HepG2 (cell line): ENCODE results near the gene IPCEF1. TPM values are rescaled to one million over a fixed set of nuclear protein-coding genes. Genes with fewer than 3 reads are reported as not detected.

Experiments used
- ATAC-seq: fragments of 200-7000 bp; cut with Tn5 transposase; 3 replicates; pipeline ENCODE4 v1.9.1; 2020; ENCODE audit warnings: mild to moderate bottlenecking, moderate library complexity
- BruUV-seq: library from RNA; stranded (reverse); fragments of 400-500 nt; replicated peaks from 2 replicates; lab custom pipeline; 2021; lab: Mats Ljungman, UMichigan
- CTCF ChIA-PET: fragments of 300-600 bp; formaldehyde crosslinking; extraction: SDS; loops from one replicate; lab custom pipeline; 2021; ENCODE audit warnings: low total read pairs, inconsistent platforms, low intra/inter-chr PET ratio; lab: Yijun Ruan, JAX
- POLR2A ChIA-PET: fragments of 350-600 bp; sonication (Branson Sonifier 250); formaldehyde crosslinking; loops from one replicate; lab custom pipeline; 2020; ENCODE audit warnings: antibody characterized with exemption, inconsistent platforms; lab: Yijun Ruan, JAX
- DNase-seq: peaks from one replicate; pipeline ENCODE4 v3.0.0-alpha.2; 2015; ENCODE audit warnings: low spot score
- FAIRE-seq: peaks from 3 replicates; lab custom pipeline; 2011; peaks lifted over from hg19 to GRCh38; lab: Jason Lieb, UNC
- H2AFZ ChIP-seq: one replicate; pipeline ENCODE4 v1.6.1; 2011; ENCODE audit warnings: low read length, inconsistent platforms
- H3K27ac ChIP-seq: fragments of 300-600 bp; 3 replicates; pipeline ENCODE4 v1.8.0; 2011; ENCODE audit warnings: mixed run types, mild to moderate bottlenecking, mixed read lengths, low read length, inconsistent platforms; ENCODE audit not compliant: insufficient read depth; ENCODE audit errors: extremely low read length
- H3K27me3 ChIP-seq, 2 experiments: fragments of 200-600 bp in 1 of 2; 2 replicates in 1 of 2; 3 replicates in 1 of 2; pipeline versions ENCODE4 v1.6.0 to v1.8.0; 2011; ENCODE audit warnings: low read length in 2 of 2, mild to moderate bottlenecking in 2 of 2, moderate library complexity in 2 of 2, inconsistent platforms in 1 of 2; ENCODE audit not compliant: insufficient read depth in 2 of 2, control insufficient read depth in 1 of 2
- H3K36me3 ChIP-seq, 2 experiments: fragments of 200-600 bp in 1 of 2; replicated peaks in 1 of 2; 2 replicates in 1 of 2; 3 replicates in 1 of 2; pipeline versions ENCODE4 v1.5.1 to v1.8.0; 2011; ENCODE audit warnings: low read length in 2 of 2, inconsistent platforms in 1 of 2; ENCODE audit not compliant: insufficient read depth in 2 of 2, control insufficient read depth in 1 of 2
- H3K4me1 ChIP-seq: 2 replicates; pipeline ENCODE4 v1.5.1; 2012; ENCODE audit warnings: low read length, inconsistent platforms; ENCODE audit not compliant: insufficient read depth
- H3K4me2 ChIP-seq: 2 replicates; pipeline ENCODE4 v1.6.0; 2011; ENCODE audit warnings: low read depth, low read length, inconsistent platforms
- H3K4me3 ChIP-seq, 3 experiments: fragments of 200-600 bp in 1 of 3; sonication (generic), shearing (Covaris generic) in 1 of 3; replicated peaks in 1 of 3; 2 replicates each; pipeline ENCODE4 v1.5.1; 2011 to 2016; ENCODE audit warnings: low read length in 3 of 3, inconsistent platforms in 2 of 3, low read depth in 2 of 3, mild to moderate bottlenecking in 2 of 3, control low read depth in 1 of 3, mixed read lengths in 1 of 3; ENCODE audit not compliant: insufficient read depth in 1 of 3
- H3K79me2 ChIP-seq: one replicate; pipeline ENCODE4 v1.6.1; 2011; ENCODE audit warnings: low read length, inconsistent platforms; ENCODE audit not compliant: insufficient read depth
- H3K9ac ChIP-seq: 2 replicates; pipeline ENCODE4 v1.6.0; 2011; ENCODE audit warnings: mild to moderate bottlenecking, low read depth, low read length, inconsistent platforms; ENCODE audit not compliant: insufficient read depth
- H3K9me3 ChIP-seq: 2 replicates; pipeline ENCODE4 v1.5.1; 2012; ENCODE audit warnings: mild to moderate bottlenecking, low read length
- H4K20me1 ChIP-seq: 2 replicates; pipeline ENCODE4 v1.6.0; 2011; ENCODE audit warnings: inconsistent platforms, mild to moderate bottlenecking, low read length, moderate library complexity; ENCODE audit not compliant: insufficient read depth
- ARID3A ChIP-seq: IDR thresholded peaks from 2 replicates; pipeline ENCODE4 v1.6.1; 2012; ENCODE audit warnings: low read depth, low read length, improper control_type of control experiment
- ATAD3A ChIP-seq: sonication (generic); formaldehyde crosslinking; IDR thresholded peaks from 2 replicates; pipeline ENCODE4 v1.4.0; 2020; ENCODE audit warnings: missing genetic modification reagents
- CTCF ChIP-seq: sonication (generic); formaldehyde crosslinking; IDR thresholded peaks from 2 replicates; pipeline ENCODE4 v1.5.0; 2020; ENCODE audit warnings: mild to moderate bottlenecking, missing genetic modification reagents, moderate library complexity
- ELF4 ChIP-seq: sonication (generic); formaldehyde crosslinking; IDR thresholded peaks from 2 replicates; pipeline ENCODE4 v1.5.0; 2020; ENCODE audit warnings: missing genetic modification reagents, mild to moderate bottlenecking, moderate library complexity, borderline replicate concordance
- FOXP1 ChIP-seq, 2 experiments: fragments of 450-650 bp in 1 of 2; IDR thresholded peaks; 2 replicates each; pipeline ENCODE4 v1.6.1; 2017 to 2018; ENCODE audit warnings: antibody characterized with exemption in 1 of 2
- GABPA ChIP-seq, 2 experiments: IDR thresholded peaks; 2 replicates each; pipeline ENCODE4 v1.6.1; 2011 to 2016; ENCODE audit warnings: low read depth in 2 of 2, low read length in 1 of 2, missing biosample characterization in 1 of 2, missing genetic modification characterization in 1 of 2
- RAD21 ChIP-seq: fragments of 450-650 bp; formaldehyde crosslinking; IDR thresholded peaks from 2 replicates; pipeline ENCODE4 v1.5.0; 2020; ENCODE audit warnings: mild to moderate bottlenecking
- SMAD3 ChIP-seq: sonication (generic); formaldehyde crosslinking; IDR thresholded peaks from 2 replicates; pipeline ENCODE4 v1.4.0; 2020; ENCODE audit warnings: missing genetic modification reagents
- SMC3 ChIP-seq: IDR thresholded peaks from 2 replicates; pipeline ENCODE4 v1.6.1; 2011; ENCODE audit warnings: low read length, improper control_type of control experiment
- STAG1 ChIP-seq: sonication (generic); formaldehyde crosslinking; IDR thresholded peaks from 2 replicates; pipeline ENCODE4 v1.4.0; 2020; ENCODE audit warnings: missing genetic modification reagents
- TBX3 ChIP-seq: fragments of 450-650 bp; IDR thresholded peaks from 2 replicates; pipeline ENCODE4 v1.6.1; 2017; ENCODE audit warnings: antibody characterized with exemption, mild to moderate bottlenecking, inconsistent platforms, borderline replicate concordance
- YY1 ChIP-seq: IDR thresholded peaks from 2 replicates; pipeline ENCODE4 v1.6.1; 2011; ENCODE audit warnings: low read length, low read depth, moderate library complexity, mild to moderate bottlenecking; ENCODE audit not compliant: insufficient read depth, insufficient replicate concordance
- ZBTB7A ChIP-seq: sonication (generic); formaldehyde crosslinking; IDR thresholded peaks from 2 replicates; pipeline ENCODE4 v1.8.0; 2022; ENCODE audit warnings: mild to moderate bottlenecking, missing genetic modification reagents
- ZNF282 ChIP-seq: fragments of 450-650 bp; IDR thresholded peaks from 2 replicates; pipeline ENCODE4 v1.6.1; 2018; ENCODE audit not compliant: partially characterized antibody
- ZNF563 ChIP-seq: sonication (generic); formaldehyde crosslinking; IDR thresholded peaks from 2 replicates; pipeline ENCODE4 v1.8.0; 2022; ENCODE audit warnings: mild to moderate bottlenecking, moderate library complexity, missing genetic modification reagents
- ZNF878 ChIP-seq: sonication (generic); formaldehyde crosslinking; IDR thresholded peaks from 2 replicates; pipeline ENCODE4 v1.8.1; 2023; ENCODE audit warnings: mild to moderate bottlenecking, missing genetic modification reagents, moderate library complexity
- ZSCAN31 ChIP-seq: sonication (generic); formaldehyde crosslinking; IDR thresholded peaks from 2 replicates; pipeline ENCODE4 v1.5.0; 2020; ENCODE audit warnings: low read depth, mild to moderate bottlenecking, missing genetic modification reagents
- WGBS: methylation state at CpG from one replicate; pipeline ENCODE4 v1.1.6; 2017; ENCODE audit warnings: low lambda C conversion rate; 5-methylcytosine and 5-hydroxymethylcytosine counted together
- in situ Hi-C: cut with HindIII; loops from 2 replicates; pipeline ENCODE4 v1.10.0; 2017; ENCODE audit warnings: low pct_unique_long_range_greater_than_20kb; ENCODE audit not compliant: extremely low pct_ligation_motif_present
- intact Hi-C: fragments of 100-400 bp; cut with micrococcal nuclease; formaldehyde crosslinking; loops from one replicate; pipeline ENCODE4 v1.10.0; 2022; ENCODE audit not compliant: unreplicated experiment
- polyA plus RNA-seq, 8 experiments: library from polyadenylated mRNA; depleted of rRNA in 3 of 8; stranded (reverse) in 7 of 8; unstranded in 1 of 8; fragments of >200 nt; fragmentation: Illumina TruSeq in 4 of 8; extraction: Trizol in 4 of 8; gene quantifications; 2 replicates each; pipeline versions ENCODE4 v1.2.1 to v1.2.3, GENCODE V29; 2011 to 2016; ENCODE audit warnings: low read depth in 4 of 8, missing spikeins in 1 of 8, mixed read lengths in 1 of 8; ENCODE audit not compliant: insufficient read depth in 1 of 8
- total RNA-seq, 5 experiments: library from RNA; depleted of rRNA; stranded (reverse); fragments of >200 nt; fragmentation: Illumina TruSeq; extraction: Trizol; gene quantifications; 2 replicates each; pipeline ENCODE4 v1.2.3, GENCODE V29; 2016; ENCODE audit warnings: low read depth in 1 of 5

The IPCEF1 gene
- total and polyA plus RNA-seq, 2 of the 13 experiments (the other 11 are each of a cell fraction or from before 2014, with no cell fraction given): 0.03 TPM; not detected in 1

- TF ChIP-seq ZBTB7A: no peak
- no peak for TF ChIP-seq ZNF282
- 0 out of 2 replicates have a peak, but pooled peaks have one; percentile 24 for TF ChIP-seq ZSCAN31
- TF ChIP-seq ZNF563 (CRISPR knock-in tag): no peak
Measured at GRCh38 chr6:154156135-154156896, 200.3 kb downstream of the IPCEF1 start (continued).

- Histone ChIP-seq H3K9me3 (0 out of 2 replicates have a peak, but pooled peaks cover 6% of the 10 kb centered on the region), H4K20me1 (no peaks in the 10 kb centered on the region), H3K27me3 (no peaks in the 10 kb centered on the region; a peak in 3 of 5 replicates), H3K27ac (no peak overlapping the region), H3K4me3 (no peak overlapping the region), H3K9ac (no peak overlapping the region), H3K4me2 (no peak overlapping the region), H3K79me2 (no peaks in the 10 kb centered on the region), H3K36me3 (no peaks in the 10 kb centered on the region), H2AFZ (no peak overlapping the region), H3K4me1 (no peaks in the 10 kb centered on the region)
- peak; percentile 69 for FAIRE-seq
- CTCF ChIA-PET: interaction anchor here (1.0 to 3.2 kb wide), 3 partner anchors 123 to 714 kb away, joined by 3 to 25 read pairs (median 11); no protein-coding TSS in a partner anchor
- DNase-seq: peak; percentile 62
- TF ChIP-seq ARID3A: peak; percentile 53; the same call in 1 of the 2 replicates
- peak; percentile 70 for TF ChIP-seq CTCF (CRISPR knock-in tag)
- TF ChIP-seq FOXP1 (IDR thresholded peaks at IDR 0.05): no peak
- TF ChIP-seq FOXP1 (CRISPR knock-in tag; IDR thresholded peaks at IDR 0.05): no peak
- TF ChIP-seq TBX3: no peak
- TF ChIP-seq YY1: peak; percentile 60
- peak; percentile 99 for TF ChIP-seq ZNF878
- TF ChIP-seq STAG1 (CRISPR knock-in tag): peak; percentile 82
- TF ChIP-seq ELF4 (CRISPR knock-in tag): no peak
- TF ChIP-seq ATAD3A (CRISPR knock-in tag): no peak
- peak; percentile 56; the same call in 1 of the 2 replicates for TF ChIP-seq RAD21 (CRISPR knock-in tag)
- no peak for TF ChIP-seq SMAD3 (CRISPR knock-in tag)
- no peak for TF ChIP-seq GABPA (IDR thresholded peaks at IDR 0.05; ENCODE audit: low read depth, low read length)
- 0 out of 2 replicates have a peak, but pooled peaks have one; percentile 13 for TF ChIP-seq GABPA (CRISPR knock-in tag; IDR thresholded peaks at IDR 0.05; ENCODE audit: low read depth)
- TF ChIP-seq SMC3: peak; percentile 62
- in situ Hi-C loops: loop anchor here (5.0 to 25.0 kb wide), 4 partner anchors 123 to 508 kb away; partner anchors contain the start of gene CNKSR3
- WGBS: 27% methylated on average over 6 of the region's 6 CpGs
- POLR2A ChIA-PET: no interaction called here
- BruUV-seq: no TSS peak
- intact Hi-C loops: loop anchor here (1.0 to 10.0 kb wide), 4 partner anchors 123 to 521 kb away; no protein-coding TSS in a partner anchor
- ATAC-seq: no peak
Measured at GRCh38 chr6:154154389-154154967, 202.1 kb downstream of the IPCEF1 start.
